ENCODE data around the gene GPR180.
A peak's percentile ranks its signal among the peaks of the same experiment; 100 is the strongest.
"Not testable (repeated sequence)": the region's sequence is repeated elsewhere in the genome, so short reads cannot be mapped to it uniquely, and the experiment has no call there.

Gene GPR180

DNA sequence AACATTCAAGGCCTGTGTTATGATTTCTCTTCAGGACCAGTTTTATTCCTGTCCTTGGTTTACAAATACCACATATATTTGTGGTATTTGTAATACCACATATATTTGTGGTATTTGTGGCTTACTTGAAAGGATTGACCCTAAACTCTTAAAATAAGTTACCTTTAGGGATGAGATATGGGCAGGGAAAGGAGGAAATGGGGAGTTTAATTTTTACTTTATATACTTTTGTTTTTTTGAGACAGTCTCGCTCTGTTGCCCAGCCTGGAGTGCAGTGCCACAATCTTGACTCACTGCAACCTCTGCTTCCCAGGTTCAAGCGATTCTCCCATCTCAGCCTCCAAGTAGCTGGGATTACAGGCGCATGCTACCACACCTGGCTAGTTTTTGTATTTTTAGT lies 3.4 kb upstream of the GPR180 start:
- no peak for DNase-seq

DNA sequence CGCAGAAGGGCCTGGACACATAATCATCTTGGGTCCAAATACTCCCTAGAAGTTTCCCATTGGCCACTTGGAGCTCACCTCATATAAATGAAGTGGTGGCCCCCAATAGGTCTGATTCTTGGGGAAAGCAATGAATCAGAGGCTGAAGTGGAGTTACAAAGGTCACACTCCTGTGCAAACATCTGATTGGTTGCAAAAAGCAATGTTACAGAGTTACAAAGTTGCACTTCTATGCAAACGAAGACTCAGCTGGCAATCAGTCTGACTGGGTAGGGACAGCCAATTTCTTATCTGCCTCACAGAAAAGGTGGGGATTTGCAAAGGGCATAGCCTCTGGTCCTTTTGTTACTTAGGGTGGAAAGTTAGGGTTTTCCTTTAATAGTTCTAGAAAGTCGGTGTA lies 1.8 kb upstream of the GPR180 start:
- no peak for DNase-seq

DNA sequence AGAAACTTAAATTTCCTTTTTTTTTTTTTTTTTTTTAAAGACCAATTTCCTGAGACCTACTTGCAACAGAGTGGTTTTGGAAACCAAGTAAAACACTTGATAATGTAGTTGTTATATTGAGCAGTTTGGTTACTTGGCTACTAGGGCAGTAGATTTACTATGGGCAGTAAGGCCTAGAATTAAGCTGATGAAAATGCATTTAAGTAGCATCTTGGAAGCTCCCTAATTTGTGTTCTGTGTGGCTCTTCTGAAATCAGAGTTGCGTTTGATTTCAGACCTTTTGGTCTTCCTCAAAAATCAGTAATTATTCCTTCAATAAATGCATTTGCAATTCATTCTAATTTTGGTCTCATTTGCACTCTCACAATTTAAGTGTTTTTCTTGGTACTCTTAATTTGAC lies 810 bp downstream of the GPR180 start:
- no peak for DNase-seq

DNA sequence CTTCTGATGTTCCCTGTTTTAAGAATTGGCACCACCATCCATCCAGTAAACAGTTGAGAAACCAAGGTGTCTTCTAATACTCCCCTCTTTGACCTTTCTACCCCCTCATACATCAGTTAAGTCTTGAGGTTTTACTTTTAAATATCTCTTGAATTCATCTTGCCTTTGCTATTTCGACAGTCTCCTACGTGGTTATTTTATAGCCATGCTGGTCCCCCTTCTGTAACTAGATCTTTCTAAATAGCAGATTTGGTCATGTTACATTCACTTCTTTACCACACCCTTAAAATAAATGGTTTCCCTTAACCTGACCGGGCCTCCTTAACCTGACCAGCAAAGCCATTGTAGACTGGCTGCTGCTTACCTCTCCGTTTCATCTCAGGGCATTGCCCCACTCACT lies 5.4 kb downstream of the GPR180 start:
- no peak for DNase-seq

DNA sequence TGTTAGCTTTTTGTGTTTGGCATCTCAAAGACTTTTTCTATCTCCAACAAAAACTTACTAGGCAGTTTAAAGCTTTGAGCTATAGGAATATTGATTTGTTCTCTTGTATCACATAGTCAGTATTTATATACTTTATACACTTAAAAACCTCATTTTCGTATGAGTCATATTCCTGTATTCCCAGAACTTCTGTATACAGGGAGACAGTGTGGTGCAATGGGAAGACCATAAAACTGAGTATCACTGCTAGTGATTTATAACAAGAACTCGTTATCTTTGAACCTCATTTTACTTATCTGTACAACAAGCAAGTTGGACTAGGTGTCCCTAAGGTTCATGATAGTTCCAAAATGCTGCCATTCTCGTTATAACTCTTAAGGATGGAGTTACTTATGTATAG lies 6.3 kb downstream of the GPR180 start:
- DNase-seq, result no peak

DNA sequence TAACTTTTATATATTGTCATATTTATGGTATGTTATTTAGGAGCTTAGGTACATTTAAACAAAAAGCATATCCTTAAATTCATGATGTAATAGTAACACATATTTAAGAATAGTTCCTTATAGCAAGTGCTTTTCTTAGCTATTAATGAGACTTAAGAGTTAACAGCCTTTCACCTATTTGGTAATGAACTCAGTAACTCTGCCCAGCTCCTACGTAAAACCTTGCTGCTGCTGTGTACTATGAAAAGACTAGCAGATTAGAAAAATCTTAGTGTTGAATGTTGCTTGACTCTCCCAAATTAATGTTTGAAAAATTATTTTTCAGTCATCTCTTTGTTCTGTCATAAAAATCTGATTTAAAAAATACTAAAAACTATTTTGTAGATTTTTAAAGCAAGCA lies 6.9 kb downstream of the GPR180 start:
- DNase-seq, result no peak

DNA sequence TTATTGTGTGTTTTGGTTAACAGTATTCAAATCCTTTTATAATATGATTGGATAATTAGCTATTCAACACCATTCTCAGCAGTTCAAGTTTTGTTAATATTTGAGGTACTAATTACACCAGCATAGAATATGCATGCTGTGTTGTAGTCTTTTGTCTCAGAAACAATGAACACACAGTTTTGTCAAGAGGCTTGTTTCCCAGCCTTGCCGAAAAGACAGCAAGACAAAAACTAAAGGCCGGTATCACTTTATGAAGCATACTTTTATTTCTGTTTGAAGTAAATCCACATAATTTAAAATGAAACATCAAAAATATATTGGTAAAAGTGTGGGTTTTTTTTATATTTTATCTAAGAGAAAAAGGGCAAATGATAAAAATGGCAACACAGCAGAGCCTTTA lies 7.5 kb downstream of the GPR180 start:
- DNase-seq, result no peak

DNA sequence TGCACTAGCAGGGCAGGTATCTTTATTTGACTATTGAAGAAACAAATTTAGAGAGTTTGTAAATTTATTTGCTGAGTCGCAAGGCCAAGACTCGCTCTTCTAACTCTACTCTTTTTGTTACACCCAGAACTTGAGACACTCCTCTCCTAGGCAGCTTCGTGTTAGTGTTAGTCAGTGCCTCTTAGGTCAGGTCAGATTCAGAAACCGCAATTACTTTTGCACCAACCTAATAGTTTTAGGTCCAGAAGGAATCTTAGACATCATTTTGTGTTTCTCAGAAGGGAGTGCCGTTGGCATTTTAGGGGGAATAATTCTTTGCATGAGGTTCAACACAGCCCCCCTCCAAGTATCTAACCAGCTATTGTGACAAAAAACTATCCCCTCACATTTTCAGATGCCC lies 8.8 kb downstream of the GPR180 start:
- no peak for DNase-seq

DNA sequence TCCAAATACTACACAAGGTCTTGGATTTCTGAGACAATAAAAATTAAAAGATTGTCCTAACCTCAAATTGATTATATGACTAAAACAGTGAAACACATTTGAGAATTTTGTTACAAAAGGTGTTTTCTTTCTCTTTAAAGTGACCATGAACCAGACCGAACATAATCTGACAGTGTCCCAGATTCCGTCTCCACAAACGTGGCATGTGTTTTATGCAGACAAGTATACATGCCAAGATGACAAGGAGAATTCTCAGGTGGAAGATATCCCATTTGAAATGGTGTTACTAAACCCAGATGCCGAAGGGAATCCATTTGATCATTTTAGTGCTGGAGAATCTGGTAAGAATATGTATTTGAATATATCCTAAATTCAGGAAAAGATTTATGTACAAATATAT lies 10.4 kb downstream of the GPR180 start:
- DNase-seq, result no peak

DNA sequence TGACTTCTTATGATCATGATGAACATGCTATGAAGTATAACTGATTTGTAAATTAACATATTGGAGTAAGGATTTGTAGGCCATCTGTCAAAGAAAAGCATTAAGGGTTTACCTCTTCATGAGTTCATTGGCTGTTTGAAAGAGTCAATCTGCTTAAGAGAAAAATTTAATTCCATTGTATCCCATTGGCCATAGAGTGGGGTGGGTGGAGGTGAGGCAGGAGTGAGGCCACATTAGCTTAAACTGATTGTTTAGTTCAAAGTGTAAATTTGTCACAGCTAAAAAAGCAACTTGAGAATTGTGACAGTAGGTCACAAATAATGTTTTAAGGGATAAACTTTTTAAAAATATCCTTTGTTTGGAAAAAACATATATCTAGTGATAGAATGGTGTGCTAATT lies 11.4 kb downstream of the GPR180 start:
- DNase-seq, result no peak

DNA sequence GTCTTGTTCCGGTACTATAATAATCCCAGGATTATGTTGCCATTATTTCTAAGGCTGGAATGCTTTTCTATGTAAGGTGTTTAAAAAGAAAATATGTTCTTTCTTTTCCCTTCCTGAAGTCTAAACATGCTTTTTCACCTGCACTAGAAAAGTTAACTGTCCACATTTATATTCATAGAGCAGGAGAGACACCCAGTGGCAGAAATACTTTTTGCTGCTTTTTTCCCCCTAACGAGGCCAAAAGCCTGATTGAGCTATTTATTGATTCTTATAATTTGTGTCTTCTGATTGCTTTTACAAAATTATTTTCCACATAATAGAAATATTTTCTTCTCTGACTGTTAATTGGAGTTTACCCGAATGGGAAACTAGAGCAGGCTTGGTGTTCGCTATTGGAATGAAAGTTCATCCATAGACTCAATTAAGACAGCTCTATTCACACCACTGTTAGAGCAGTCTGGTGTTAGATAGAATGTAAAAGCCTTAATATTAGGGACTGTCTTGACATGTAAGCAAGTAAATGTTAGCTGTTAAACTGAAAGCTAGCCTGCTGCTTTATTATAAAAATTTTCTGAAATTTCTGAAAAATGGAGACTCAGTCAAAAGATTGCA lies 15.8 kb downstream of the GPR180 start:
- peak; percentile 69 for DNase-seq

DNA sequence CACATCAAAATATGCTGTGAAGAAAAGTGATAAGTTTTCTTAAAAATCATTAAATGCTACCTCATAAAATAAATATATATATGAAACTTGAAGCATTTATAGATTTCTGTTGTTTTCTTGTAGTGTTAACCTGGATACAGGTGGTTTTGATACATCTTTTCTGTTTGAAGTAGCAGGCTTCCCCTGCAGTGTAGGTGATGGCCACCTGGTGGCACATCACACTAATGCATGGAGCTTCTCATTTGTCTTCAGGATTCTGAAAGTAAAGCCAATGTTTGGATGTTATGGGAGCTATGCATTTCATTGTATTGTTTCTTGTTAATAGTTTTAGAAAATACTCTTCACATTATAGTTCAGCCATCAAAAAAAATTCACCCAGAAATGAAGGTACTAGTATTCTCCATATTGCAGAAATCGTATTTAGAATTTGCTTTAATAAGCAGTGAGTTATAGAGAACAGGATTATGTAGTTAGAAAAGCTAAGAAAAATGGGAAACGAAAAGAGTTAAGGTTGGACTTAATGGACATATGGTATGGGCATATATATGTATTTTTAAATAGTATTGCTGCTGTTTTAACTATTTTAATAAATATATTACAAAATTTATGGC lies 18.7 kb downstream of the GPR180 start:
- peak; percentile 29 for DNase-seq

DNA sequence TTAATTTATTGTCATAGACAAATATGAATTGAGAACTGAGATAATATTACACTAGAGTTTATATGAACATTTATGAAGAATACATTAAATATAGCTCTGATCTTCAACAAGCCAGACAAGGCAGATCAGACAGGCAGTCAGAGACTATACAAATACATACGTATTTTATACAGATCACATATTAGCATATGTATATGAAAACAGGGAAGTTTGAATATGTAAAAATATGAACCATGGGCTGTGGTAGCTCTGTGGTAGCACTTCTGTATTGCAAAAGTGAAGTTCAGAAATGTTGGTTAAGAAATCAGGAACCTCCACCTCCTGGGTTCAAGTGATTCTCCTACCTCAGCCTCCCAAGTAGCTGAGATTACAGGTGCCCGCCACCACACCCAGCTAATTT lies 20.7 kb downstream of the GPR180 start:
- DNase-seq, result no peak

DNA sequence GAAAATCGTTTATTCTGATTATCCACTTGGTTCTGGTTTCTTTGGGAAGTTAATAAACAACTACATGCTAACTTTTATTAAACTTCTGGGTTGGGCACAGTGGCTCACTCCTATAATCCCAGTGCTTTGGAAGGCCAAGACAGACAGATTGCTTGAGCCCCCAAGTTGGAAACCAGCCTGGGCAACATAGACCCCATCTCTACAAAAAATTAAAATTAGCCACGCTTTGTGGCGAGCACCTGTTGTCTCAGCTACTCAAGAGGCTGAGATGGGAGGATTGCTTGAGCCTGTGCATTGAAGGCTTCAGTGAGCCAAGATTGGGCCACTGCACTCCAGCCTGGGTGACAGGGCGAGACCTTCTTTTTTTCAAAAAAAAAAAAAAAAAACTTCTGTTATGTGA lies 21.7 kb downstream of the GPR180 start:
- no peak for DNase-seq

DNA sequence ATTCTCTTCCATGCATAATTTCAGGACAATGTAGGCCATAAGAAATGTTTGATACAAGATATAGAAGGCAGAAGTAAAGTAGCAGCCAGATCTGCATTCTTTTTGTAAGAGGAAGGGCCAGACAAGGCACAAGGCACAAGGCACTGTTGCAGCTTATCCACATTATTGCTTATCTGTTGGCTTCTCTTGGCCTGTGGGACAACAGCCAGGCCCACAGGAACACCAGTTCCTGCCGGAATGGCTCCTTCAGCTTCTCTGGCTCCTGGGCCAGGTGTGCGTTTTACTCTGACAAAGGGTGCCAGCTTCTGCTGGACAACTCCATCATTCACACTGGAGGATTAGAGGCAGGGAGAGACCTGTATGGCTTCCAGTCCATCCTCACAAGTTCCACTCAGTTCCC lies 29.2 kb downstream of the GPR180 start:
- DNase-seq, result no peak

DNA sequence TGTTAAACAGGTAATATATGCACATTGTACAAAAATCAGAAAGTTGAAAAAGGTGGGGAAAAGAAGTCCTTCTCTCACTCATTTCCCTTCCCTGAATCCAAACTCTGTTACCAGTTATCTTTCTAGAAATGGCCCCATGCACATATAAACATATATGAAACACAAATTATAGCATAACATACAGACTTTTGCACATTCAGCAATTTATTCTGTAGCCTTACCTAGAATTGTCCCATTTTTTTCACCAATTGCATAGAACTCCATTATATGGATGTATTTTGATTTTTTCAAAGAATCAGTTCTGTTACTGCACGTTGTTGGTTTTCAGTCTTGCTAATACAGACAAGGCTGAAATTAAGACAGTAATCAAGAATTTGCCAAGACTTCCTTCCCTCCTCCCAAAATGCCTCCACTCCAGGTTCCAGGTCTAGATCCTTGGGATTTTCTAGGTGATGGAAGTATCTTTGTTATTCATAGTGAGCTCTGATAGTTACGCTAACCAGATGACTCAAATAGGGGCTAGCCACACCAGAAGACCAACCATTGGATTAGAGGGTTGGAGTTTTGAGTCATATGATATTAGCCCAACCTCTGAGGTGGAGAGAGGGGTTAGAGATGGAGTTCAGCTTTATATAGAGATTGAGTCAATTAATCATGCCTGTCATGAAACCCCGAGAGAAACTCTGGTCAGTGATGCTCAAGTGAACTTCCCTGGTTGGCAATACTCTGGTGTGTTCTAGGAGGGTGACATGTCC lies 30.7 kb downstream of the GPR180 start:
- no peak for DNase-seq

DNA sequence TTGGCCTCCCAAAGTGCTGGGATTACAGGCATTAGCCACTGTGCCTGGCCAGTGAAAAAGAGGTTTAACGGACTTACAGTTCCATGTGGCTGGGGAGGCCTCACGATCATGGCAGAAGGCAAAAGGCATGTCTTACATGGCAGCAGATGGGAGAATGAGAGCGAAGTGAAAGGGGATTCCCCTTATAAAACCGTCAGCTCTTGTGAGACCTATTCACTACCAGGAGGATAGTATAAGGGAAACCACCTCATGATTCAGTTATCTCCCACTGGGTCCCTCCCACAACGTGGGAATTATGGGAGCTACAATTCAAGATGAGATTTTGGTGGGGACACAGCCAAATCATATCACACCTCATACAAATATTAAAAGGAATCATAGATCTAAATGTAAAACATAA lies 34.4 kb downstream of the GPR180 start:
- DNase-seq, result not testable (repeated sequence)

DNA sequence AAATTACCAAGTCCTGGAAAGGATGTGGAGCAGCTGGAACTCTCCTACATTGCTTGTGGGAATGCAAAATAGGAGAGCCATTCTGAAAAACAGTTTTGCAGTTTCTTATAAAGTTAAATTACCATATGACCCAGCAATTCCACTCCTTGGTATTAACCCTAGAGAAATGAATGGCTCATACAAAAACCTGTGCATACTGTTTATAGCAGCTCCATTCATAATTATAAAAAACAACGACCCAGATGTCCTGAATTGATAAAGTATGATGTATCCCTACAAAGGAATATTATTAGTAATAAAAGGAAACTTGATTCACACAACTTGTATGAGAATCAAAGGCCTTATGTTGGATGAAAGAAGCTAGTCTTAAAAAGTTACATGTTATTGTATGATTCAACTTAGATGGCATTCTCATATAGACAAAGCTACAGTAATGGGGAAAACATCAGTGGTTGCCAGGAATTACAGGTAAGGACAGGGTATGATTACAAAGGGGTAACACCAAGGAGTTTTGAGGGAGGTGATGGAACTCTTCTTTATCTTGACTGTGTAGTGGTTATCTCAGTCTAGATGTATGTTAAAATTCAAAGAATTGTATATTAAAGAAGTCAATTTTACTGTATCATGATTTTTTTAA lies 35.4 kb downstream of the GPR180 start:
- no peak for DNase-seq

DNA sequence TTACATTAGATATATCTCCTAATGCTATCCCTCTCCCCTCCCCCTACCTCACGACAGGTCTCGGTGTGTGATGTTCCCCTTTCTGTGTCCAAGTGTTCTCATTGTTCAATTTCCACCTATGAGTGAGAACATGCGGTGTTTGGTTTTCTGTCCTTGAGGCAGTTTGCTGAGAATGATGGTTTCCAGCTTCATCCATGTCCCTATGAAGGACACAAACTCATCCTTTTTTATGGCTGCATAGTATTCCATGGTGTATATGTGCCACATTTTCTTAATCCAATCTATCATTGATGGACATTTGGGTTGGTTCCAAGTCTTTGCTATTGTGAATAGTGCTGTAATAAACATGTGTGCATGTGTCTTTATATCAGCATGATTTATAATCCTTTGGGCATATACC lies 36.0 kb downstream of the GPR180 start:
- not testable (repeated sequence) for DNase-seq

DNA sequence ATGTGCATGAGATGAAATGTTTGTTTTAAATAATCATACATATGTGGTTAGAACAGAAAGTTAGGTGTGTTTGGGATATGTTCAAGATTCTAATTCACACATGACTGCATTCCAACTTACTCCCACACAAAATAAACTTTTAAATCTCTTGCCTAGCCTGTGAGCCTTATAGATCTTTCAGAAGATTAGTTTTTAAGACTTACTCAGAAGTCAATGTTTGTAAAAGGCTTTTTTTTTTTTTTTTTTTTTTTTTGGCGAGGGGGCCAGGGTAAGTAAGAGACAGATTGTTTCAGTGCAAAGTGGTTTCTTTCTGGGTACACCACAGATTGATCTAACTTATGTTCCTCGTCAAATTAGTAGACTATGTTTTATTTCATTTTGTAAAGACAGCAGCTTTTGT lies 39.1 kb downstream of the GPR180 start:
- DNase-seq, result no peak

DNA sequence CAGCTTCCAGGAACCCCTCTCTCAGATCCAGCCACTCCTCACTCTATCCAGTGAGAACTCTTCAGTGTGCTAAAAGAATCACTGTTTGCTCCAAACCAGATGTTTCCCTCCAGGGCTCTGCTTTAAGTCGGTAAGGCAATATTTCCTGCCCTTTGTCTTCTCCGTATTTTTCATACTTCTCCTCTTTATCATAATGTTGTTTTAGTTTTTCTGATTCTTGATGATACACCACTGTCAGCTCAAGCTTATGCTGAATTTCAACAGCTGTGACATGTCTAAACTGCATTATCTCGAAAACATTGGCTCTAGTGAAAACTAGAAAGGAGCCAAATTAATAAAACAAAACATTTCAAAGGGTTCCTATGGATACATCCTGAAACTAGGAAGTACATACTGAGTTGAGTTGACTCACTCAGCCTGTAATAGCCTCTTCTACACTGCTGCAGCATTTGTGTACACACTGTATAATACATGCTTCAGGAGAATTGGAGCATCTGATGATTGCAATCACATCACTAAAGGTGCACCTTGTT lies 39.8 kb downstream of the GPR180 start:
- DNase-seq, result peak; percentile 93

DNA sequence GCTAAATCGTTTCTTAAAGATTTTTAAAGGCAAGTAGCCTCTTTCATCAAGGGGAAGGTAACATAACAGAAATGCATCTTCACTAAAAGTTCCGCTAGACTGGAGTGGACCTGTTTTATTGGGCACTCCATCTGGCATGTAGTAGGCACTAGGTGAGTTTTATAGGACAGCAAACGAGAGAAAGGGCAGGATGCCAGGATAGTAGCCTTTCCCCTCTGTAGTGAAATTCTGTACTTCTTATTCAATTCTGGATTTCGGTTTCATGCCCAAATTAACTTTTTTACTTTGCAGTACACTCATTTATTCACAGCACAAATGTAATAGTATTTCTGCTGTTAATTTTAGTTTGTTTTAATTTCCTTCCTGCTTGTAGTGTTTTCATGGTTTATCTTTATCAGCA lies 45.2 kb downstream of the GPR180 start:
- peak; percentile 74 for DNase-seq

DNA sequence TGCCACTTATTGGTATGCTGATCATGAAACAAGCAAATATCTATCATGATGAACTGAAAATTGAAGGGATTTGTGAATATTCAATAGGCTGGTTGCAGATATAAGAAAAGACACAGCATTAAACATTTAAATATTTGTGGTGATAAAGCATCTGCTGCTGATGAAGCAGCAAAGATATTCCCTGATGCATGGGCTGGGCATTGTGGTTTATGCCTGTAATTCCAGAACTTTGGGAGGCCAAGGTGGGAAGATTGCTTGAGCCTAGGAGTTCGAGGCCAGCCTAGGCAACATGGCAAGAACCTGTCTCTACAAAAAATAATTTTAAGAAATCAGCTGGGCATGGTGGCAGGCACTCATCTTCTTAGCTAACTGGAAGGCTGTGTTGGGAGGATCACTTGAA lies 54.5 kb downstream of the GPR180 start:
- DNase-seq, result no peak

DNA sequence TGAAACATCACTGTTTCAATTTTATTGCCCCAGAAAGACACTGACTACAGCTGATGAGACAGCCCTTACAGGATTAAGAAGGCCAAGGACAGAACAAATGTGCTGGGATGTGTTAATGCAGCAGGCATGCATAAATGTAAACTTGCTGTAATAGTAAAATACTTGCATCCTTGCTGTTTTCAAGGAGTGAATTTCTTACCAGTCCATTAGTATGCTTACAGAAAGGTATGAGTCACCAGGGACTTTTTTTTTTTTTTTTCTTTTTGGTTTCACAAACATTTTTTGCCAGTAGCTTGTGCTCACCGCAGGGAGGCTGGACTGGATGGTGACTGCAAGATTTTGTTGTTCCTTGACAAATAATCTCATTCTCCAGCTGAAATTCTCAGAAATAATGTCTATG lies 55.1 kb downstream of the GPR180 start:
- DNase-seq, result no peak

Data from DMS79 treated with DMSO at 0.1 percent for 48 hours (cell line).